Stimulated activated CD8-positive, alpha-beta memory T cell treated with anti-CD3 and anti-CD28 coated beads, Interleukin-7, amount 100 ng/mL, for 4 hours (primary cell): ENCODE data around the gene FAM13A.
A peak's percentile ranks its signal among the peaks of the same experiment; 100 is the strongest.
"Not testable (repeated sequence)": the region's sequence is repeated elsewhere in the genome, so short reads cannot be mapped to it uniquely, and the experiment has no call there.

Source experiments
- DNase-seq, 2 donors: peaks; one replicate each; pipeline ENCODE4 v3.0.0-alpha.2; 2020; ENCODE audit warnings: low read depth in 2 of 2

Gene FAM13A

GRCh38 chr4:89044147-89044900 lies 12.7 kb downstream of the FAM13A start:
- DNase-seq, result no peak

GRCh38 chr4:89042055-89042454 lies 14.9 kb downstream of the FAM13A start:
- DNase-seq, result no peak

GRCh38 chr4:89039730-89040338 lies 17.2 kb downstream of the FAM13A start:
- no peak for DNase-seq

GRCh38 chr4:89036535-89036934 lies 20.4 kb downstream of the FAM13A start:
- DNase-seq, result no peak

- no peak for DNase-seq
Measured at GRCh38 chr4:89031272-89031671, 25.7 kb downstream of the FAM13A start.

- DNase-seq, result no peak
Measured at GRCh38 chr4:89029591-89029990, 27.4 kb downstream of the FAM13A start.

- DNase-seq, result no peak
Measured at GRCh38 chr4:89026542-89026941, 30.4 kb downstream of the FAM13A start.

GRCh38 chr4:89024051-89024675 lies 32.8 kb downstream of the FAM13A start:
- DNase-seq, result peak in 1 of 2 donors; percentile 40

GRCh38 chr4:89023140-89023539 lies 33.8 kb downstream of the FAM13A start:
- DNase-seq, result no peak

- no peak for DNase-seq
Measured at GRCh38 chr4:89022426-89023128, 34.4 kb downstream of the FAM13A start.

- DNase-seq, result no peak
Measured at GRCh38 chr4:89021684-89022083, 35.3 kb downstream of the FAM13A start.

- DNase-seq, result no peak
Measured at GRCh38 chr4:89021062-89021461, 35.9 kb downstream of the FAM13A start.

GRCh38 chr4:89014897-89015296 lies 42.1 kb downstream of the FAM13A start:
- DNase-seq, result not testable (repeated sequence)

GRCh38 chr4:89009761-89010369 lies 47.1 kb downstream of the FAM13A start:
- no peak for DNase-seq

GRCh38 chr4:89009115-89009514 lies 47.9 kb downstream of the FAM13A start:
- no peak for DNase-seq

GRCh38 chr4:89008166-89008565 lies 48.8 kb downstream of the FAM13A start:
- no peak for DNase-seq

- DNase-seq, result no peak
Measured at GRCh38 chr4:89007338-89007939, 49.5 kb downstream of the FAM13A start.

- DNase-seq, result no peak
Measured at GRCh38 chr4:89006307-89006706, 50.7 kb downstream of the FAM13A start.

GRCh38 chr4:89005066-89005465 lies 51.9 kb downstream of the FAM13A start:
- DNase-seq, result not testable (repeated sequence)

GRCh38 chr4:89001647-89002445 lies 55.1 kb downstream of the FAM13A start:
- DNase-seq, result no peak
